Gastrocnemius medialis (tissue), 4 donors: ENCODE data around the gene ALG3. TPM values are rescaled to one million over a fixed set of nuclear protein-coding genes. Genes with fewer than 3 reads are reported as not detected.

ENCODE experiments used
- ATAC-seq, 2 donors: fragments of 150-250 bp; one replicate each; pipeline ENCODE4 v1.9.1; 2016
- DNase-seq, 2 donors: peaks; one replicate each; pipeline ENCODE4 v3.0.0-alpha.2; 2019
- H3K27ac ChIP-seq, 4 donors: fragments of 200-600 bp; sonication (generic); 1 replicate in 1 of 4; 2 replicates in 3 of 4; pipeline ENCODE4 v1.5.1; 2016 to 2018; ENCODE audit warnings: mild to moderate bottlenecking in 2 of 4, moderate library complexity in 1 of 4
- H3K27me3 ChIP-seq, 3 donors: fragments of 200-600 bp; sonication (generic) in 2 of 3; 1 replicate in 1 of 3; 2 replicates in 2 of 3; pipeline versions ENCODE4 v1.5.1 to v1.6.0; 2016 to 2019; ENCODE audit warnings: mild to moderate bottlenecking in 1 of 3, moderate library complexity in 1 of 3
- H3K36me3 ChIP-seq, 2 donors: fragments of 200-600 bp; sonication (generic) in 1 of 2; one replicate each; pipeline ENCODE4 v1.5.1; 2017 to 2018
- H3K4me1 ChIP-seq, 2 donors: fragments of 200-600 bp; sonication (generic) in 1 of 2; one replicate each; pipeline ENCODE4 v1.5.1; 2016 to 2017; ENCODE audit warnings: mild to moderate bottlenecking in 2 of 2
- H3K4me3 ChIP-seq, 4 donors: fragments of 200-600 bp; sonication (generic) in 3 of 4; 1 replicate in 1 of 4; 2 replicates in 3 of 4; pipeline ENCODE4 v1.5.1; 2016 to 2019; ENCODE audit warnings: mild to moderate bottlenecking in 2 of 4
- H3K9me3 ChIP-seq, 3 donors: fragments of 200-600 bp; sonication (generic) in 2 of 3; 1 replicate in 1 of 3; 2 replicates in 2 of 3; pipeline ENCODE4 v1.5.1; 2016 to 2019
- POLR2A ChIP-seq, 2 donors: fragments of 450-650 bp; IDR thresholded peaks; one replicate each; pipeline ENCODE4 v1.6.1; 2017; ENCODE audit warnings: antibody characterized with exemption in 2 of 2, mild to moderate bottlenecking in 2 of 2, moderate library complexity in 2 of 2
- in situ Hi-C, 4 donors: fragments of 200-750 bp; cut with MboI; loops; one replicate each; pipeline versions ENCODE4 v1.15.0 to v1.8.0; 2017; ENCODE audit warnings: low sequenced_read_pairs in 4 of 4
- intact Hi-C: fragments of 100-400 bp; cut with DNase I; formaldehyde crosslinking; loops from one replicate; pipeline ENCODE4 v1.15.1; 2023; ENCODE audit warnings: low total_unique reads
- total RNA-seq, 4 donors: library from RNA; depleted of rRNA; stranded (reverse); fragments of >200 nt; gene quantifications; one replicate each; pipeline versions ENCODE4 v1.1.0 to v1.2.3, GENCODE V29; 2016
- TF ChIP-seq, protein P1 (sequence below), 5 experiments: fragments of 450-650 bp in 3 of 5; fragments of 200-600 bp in 2 of 5; sonication (generic) in 2 of 5; IDR thresholded peaks in 4 of 5; conservative IDR thresholded peaks in 1 of 5; 1 replicate in 4 of 5; 2 replicates in 1 of 5; pipeline ENCODE4 v1.5.1; 2016 to 2019; ENCODE audit warnings: antibody characterized with exemption in 5 of 5, mild to moderate bottlenecking in 3 of 5, moderate library complexity in 3 of 5

The ALG3 gene
- total RNA-seq, 4 donors from 2014 or later, result 35.0 to 58.1 (median 50.1) TPM

DNA sequence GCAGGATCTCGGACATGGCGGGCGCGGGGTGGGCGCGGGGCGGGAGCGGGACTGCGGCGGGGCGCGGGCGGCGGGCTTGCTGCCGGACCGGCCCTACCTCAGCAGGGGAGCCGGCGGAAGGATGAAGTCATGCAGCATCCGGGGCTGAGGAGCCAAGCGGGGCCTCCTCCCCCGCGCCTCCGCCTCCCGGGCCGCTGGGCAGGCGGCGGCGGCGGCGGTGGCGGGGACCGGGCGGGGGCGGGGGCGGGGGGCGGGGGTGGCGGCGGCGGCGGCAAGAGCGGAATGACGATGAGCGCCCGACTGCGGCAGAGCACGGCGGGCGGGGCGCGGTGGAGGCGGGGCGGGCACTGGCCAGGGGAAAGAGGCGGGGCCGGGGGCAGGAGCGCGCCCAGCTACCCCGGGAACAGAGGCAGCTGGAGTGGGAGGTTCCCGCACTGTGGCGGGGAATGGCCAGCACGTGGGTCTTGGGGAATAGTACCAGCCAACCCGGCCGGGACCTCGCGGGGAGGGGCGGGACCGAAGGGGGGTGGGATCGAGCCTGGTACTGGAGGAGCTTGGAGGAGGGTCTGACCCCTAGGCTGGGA, 12.6 kb upstream of the ALG3 start, which contains the start of gene CAMK2N2:
CAMK2N2 (minus strand) TSS at position 284 of the 584 bp plus-strand sequence; CDS start at position 16, 268 bp downstream.
- H3K4me3 ChIP-seq, result peak within 1 kb of the TSS; percentile 41 to 54 (median 45)
- H3K27ac ChIP-seq, result no peak within 1 kb of the TSS
- no peak for DNase-seq
- peaks cover 36 to 70% (median 51%) of the 10 kb centered on the region in 3 donors for H3K27me3 ChIP-seq
- peaks cover 0 to 7% of the 10 kb centered on the region in 2 donors for H3K36me3 ChIP-seq
- TF ChIP-seq, protein P1, sequence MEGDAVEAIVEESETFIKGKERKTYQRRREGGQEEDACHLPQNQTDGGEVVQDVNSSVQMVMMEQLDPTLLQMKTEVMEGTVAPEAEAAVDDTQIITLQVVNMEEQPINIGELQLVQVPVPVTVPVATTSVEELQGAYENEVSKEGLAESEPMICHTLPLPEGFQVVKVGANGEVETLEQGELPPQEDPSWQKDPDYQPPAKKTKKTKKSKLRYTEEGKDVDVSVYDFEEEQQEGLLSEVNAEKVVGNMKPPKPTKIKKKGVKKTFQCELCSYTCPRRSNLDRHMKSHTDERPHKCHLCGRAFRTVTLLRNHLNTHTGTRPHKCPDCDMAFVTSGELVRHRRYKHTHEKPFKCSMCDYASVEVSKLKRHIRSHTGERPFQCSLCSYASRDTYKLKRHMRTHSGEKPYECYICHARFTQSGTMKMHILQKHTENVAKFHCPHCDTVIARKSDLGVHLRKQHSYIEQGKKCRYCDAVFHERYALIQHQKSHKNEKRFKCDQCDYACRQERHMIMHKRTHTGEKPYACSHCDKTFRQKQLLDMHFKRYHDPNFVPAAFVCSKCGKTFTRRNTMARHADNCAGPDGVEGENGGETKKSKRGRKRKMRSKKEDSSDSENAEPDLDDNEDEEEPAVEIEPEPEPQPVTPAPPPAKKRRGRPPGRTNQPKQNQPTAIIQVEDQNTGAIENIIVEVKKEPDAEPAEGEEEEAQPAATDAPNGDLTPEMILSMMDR (IDR thresholded peaks at IDR 0.05 in 4 of 5, conservative IDR thresholded peaks at IDR 0.05 in 1 of 5), result no peak
- no peak for TF ChIP-seq POLR2A (IDR thresholded peaks at IDR 0.05)
- ATAC-seq, result no peak
- peaks cover 10 to 14% of the 10 kb centered on the region in 2 donors for H3K4me1 ChIP-seq
- intact Hi-C loops (no loop called here), in situ Hi-C loops (loop anchor here in 1 of 4 donors (25.0 kb wide), 1 partner anchor 374 kb away; the partner anchor contains the start of gene PARL)
- no peaks in the 10 kb centered on the region for H3K9me3 ChIP-seq

DNA sequence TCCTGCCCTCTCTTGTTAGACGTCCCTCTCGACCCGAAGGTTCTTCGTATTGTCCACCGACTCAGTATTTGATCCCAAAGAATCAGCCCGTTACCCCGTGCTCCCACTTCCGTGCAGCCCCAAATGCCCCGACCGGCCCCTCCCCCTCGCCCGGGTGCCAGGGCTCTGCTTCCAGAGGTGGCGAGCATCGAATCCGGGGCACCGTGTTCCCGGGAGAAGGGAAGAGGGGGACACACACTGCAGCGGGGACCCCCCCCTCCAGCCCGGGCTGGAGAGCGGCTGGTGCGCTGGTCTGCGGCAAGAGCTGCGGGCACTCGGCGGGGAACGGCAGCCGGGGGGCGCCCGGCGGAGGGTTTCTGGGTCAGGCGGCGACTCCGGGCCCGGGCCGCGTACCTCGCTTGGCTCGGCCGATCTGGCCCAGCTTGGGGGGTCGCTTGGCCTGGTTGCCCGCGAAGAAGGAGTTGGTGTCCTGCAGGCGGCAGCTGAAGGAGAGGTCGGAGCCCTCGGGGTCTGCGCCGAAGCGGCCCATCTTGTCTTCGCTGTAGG, 12.0 kb upstream of the ALG3 start:
- DNase-seq (no peak), ATAC-seq (no peak)
- TF ChIP-seq POLR2A (IDR thresholded peaks at IDR 0.05), result no peak
- TF ChIP-seq, protein P1 (IDR thresholded peaks at IDR 0.05 in 4 of 5, conservative IDR thresholded peaks at IDR 0.05 in 1 of 5), result no peak
- intact Hi-C loops, result no loop called here
- H3K27me3 ChIP-seq, result peaks cover 36 to 70% (median 51%) of the 10 kb centered on the region in 3 donors
- in situ Hi-C loops, result loop anchor here in 1 of 4 donors (25.0 kb wide), 1 partner anchor 373 kb away; the partner anchor contains the start of gene PARL
- peak overlapping the region in 3 of 4 donors; percentile 38 to 54 (median 41) for H3K4me3 ChIP-seq
- H3K36me3 ChIP-seq, result peaks cover 0 to 7% of the 10 kb centered on the region in 2 donors
- no peak overlapping the region for H3K27ac ChIP-seq
- no peaks in the 10 kb centered on the region for H3K9me3 ChIP-seq
- peaks cover 10 to 14% of the 10 kb centered on the region in 2 donors for H3K4me1 ChIP-seq

DNA sequence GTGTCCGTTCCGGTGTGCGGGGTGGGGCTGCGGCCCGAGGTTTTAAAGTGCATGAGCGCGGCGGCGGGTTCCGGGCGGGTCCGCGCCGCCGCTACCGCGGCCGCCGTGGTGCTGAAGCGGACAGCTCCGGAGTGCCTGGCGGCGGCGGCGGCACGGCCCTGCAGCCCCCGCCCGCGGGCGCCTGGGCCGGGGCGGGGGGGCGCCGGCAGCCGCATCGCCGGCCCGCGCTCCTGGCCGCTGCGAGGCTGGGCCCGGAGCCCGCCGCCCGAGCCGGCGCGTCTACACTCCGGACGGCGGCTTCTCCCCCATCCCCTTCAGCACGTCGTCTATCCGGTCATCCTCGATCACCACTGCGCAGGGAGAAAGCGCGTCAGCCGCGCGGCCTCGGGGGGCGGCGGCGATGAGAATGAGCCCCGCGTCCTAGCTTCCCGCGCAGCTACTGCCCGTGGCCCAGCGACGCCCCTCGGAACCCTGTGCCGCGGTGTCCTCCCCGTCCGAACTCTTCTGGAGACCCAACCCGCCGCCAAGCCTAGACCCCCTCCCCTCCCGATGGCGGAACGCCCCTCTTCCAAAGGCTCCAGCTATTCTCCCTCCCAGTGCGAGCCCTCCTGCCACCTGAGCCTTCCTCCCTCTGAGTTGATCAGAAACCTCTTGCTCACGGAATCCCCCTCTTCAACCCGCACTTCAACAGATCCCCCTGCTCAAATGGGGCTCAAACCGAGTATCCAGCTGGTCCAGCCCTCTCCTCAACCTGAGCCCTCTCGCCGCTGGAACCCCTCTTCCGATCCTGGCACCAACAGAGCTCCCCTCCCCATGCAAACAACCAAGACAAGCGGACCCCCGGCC, 11.3 kb upstream of the ALG3 start:
- intact Hi-C loops (no loop called here), in situ Hi-C loops (loop anchor here in 1 of 4 donors (25.0 kb wide), 1 partner anchor 373 kb away; the partner anchor contains the start of gene PARL)
- no peaks in the 10 kb centered on the region for H3K9me3 ChIP-seq
- DNase-seq (no peak), ATAC-seq (peak in 1 of 2 donors; percentile 67)
- peaks cover 36 to 64% (median 51%) of the 10 kb centered on the region in 3 donors for H3K27me3 ChIP-seq
- TF ChIP-seq POLR2A (IDR thresholded peaks at IDR 0.05), result no peak
- TF ChIP-seq, protein P1 (IDR thresholded peaks at IDR 0.05 in 4 of 5, conservative IDR thresholded peaks at IDR 0.05 in 1 of 5), result no peak
- peaks cover 10 to 14% of the 10 kb centered on the region in 2 donors for H3K4me1 ChIP-seq
- peak overlapping the region in 2 of 4 donors; percentile 41 to 54 for H3K4me3 ChIP-seq
- H3K36me3 ChIP-seq, result peaks cover 0 to 7% of the 10 kb centered on the region in 2 donors
- H3K27ac ChIP-seq, result no peak overlapping the region

DNA sequence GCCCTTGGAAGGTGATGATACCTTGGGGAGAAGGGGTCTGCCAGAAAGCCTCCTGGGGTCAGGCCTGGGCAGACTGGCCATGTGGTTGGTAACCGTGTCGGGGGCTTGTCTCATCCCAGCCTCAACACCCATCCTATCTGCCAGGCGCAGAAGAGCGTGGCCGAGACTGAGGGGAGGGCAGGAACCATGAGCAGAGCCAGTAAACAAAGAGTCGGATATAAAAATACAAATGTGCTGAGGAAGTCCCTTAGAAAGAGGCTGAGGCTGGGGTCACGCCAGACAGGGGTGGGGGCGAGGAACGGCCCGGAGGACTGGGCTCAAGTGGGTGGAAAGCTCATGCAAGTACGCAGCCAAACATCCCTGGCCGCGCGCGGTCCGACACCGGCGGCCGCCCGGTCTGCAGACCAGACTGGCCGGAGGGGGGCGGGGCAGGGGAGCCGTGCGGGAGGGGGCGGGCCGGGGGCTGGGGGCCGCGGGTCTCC, 10.7 kb upstream of the ALG3 start:
- H3K27me3 ChIP-seq, result peaks cover 36 to 57% (median 45%) of the 10 kb centered on the region in 3 donors
- DNase-seq (no peak), ATAC-seq (no peak)
- intact Hi-C loops, result no loop called here
- in situ Hi-C loops, result loop anchor here in 1 of 4 donors (25.0 kb wide), 1 partner anchor 372 kb away; the partner anchor contains the start of gene PARL
- H3K27ac ChIP-seq, result no peak overlapping the region
- H3K36me3 ChIP-seq, result peaks cover 0 to 7% of the 10 kb centered on the region in 2 donors
- H3K9me3 ChIP-seq, result no peaks in the 10 kb centered on the region
- H3K4me1 ChIP-seq, result peaks cover 10 to 14% of the 10 kb centered on the region in 2 donors
- H3K4me3 ChIP-seq, result no peak overlapping the region
- TF ChIP-seq, protein P1 (IDR thresholded peaks at IDR 0.05 in 4 of 5, conservative IDR thresholded peaks at IDR 0.05 in 1 of 5), result no peak
- TF ChIP-seq POLR2A (IDR thresholded peaks at IDR 0.05), result no peak
